CD8-positive, alpha-beta memory T cell (primary cell): ENCODE measurements around the gene MYO18B. TPM values are rescaled to one million over a fixed set of nuclear protein-coding genes. Genes with fewer than 3 reads are reported as not detected.

ENCODE experiments used
- CTCF ChIA-PET: fragments of 350-600 bp; sonication (Branson Sonifier 250); formaldehyde crosslinking; loops from one replicate; lab custom pipeline; 2021; ENCODE audit warnings: antibody characterized with exemption; lab: Charles Lee
- POLR2A ChIA-PET: fragments of 350-600 bp; sonication (Branson Sonifier 250); formaldehyde crosslinking; loops from one replicate; lab custom pipeline; 2021; ENCODE audit warnings: antibody characterized with exemption; lab: Charles Lee
- DNase-seq, 5 donors: peaks; one replicate each; pipeline versions ENCODE4 v3.0.0 to v3.0.0-alpha.2; 2020 to 2022; ENCODE audit warnings: mixed read lengths in 1 of 5
- H3K27ac ChIP-seq: one replicate; pipeline ENCODE4 v1.7.0; 2013; ENCODE audit warnings: low read depth, mild to moderate bottlenecking, low read length, moderate library complexity
- H3K27me3 ChIP-seq: 2 replicates; pipeline ENCODE4 v1.7.0; 2013; ENCODE audit warnings: low read length, mild to moderate bottlenecking; ENCODE audit not compliant: insufficient read depth, poor library complexity, severe bottlenecking
- H3K36me3 ChIP-seq: 2 replicates; pipeline ENCODE4 v1.7.0; 2013; ENCODE audit warnings: mild to moderate bottlenecking, low read length, moderate library complexity; ENCODE audit not compliant: insufficient read depth
- H3K4me1 ChIP-seq: 2 replicates; pipeline ENCODE4 v1.7.0; 2013; ENCODE audit warnings: mild to moderate bottlenecking, low read length, moderate library complexity; ENCODE audit not compliant: insufficient read depth
- H3K4me3 ChIP-seq: 2 replicates; pipeline ENCODE4 v1.7.0; 2013; ENCODE audit warnings: mild to moderate bottlenecking, low read length
- H3K9me3 ChIP-seq: 2 replicates; pipeline ENCODE4 v1.7.0; 2013; ENCODE audit warnings: mild to moderate bottlenecking, low read length
- H3K27ac Mint-ChIP-seq, 8 donors: one replicate each; pipeline ENCODE4 v1.8.0; 2020 to 2021; ENCODE audit warnings: mixed read lengths in 8 of 8, mild to moderate bottlenecking in 6 of 8, inconsistent platforms in 3 of 8, moderate library complexity in 3 of 8
- H3K27me3 Mint-ChIP-seq, 2 donors: one replicate each; pipeline ENCODE4 v1.8.0; 2020 to 2021; ENCODE audit warnings: mixed read lengths in 2 of 2, mild to moderate bottlenecking in 1 of 2, moderate library complexity in 1 of 2
- H3K36me3 Mint-ChIP-seq, 3 donors: one replicate each; pipeline ENCODE4 v1.8.0; 2020 to 2021; ENCODE audit warnings: mixed read lengths in 3 of 3, inconsistent platforms in 1 of 3, mild to moderate bottlenecking in 1 of 3
- H3K4me1 Mint-ChIP-seq, 3 donors: one replicate each; pipeline ENCODE4 v1.8.0; 2020 to 2021; ENCODE audit warnings: mixed read lengths in 3 of 3, inconsistent platforms in 1 of 3, mild to moderate bottlenecking in 1 of 3
- H3K4me3 Mint-ChIP-seq, 7 donors: one replicate each; pipeline ENCODE4 v1.8.0; 2020 to 2021; ENCODE audit warnings: mixed read lengths in 7 of 7, mild to moderate bottlenecking in 6 of 7, moderate library complexity in 4 of 7, inconsistent platforms in 2 of 7
- H3K9me3 Mint-ChIP-seq, 5 donors: one replicate each; pipeline ENCODE4 v1.8.0; 2020 to 2022; ENCODE audit warnings: mixed read lengths in 5 of 5, mild to moderate bottlenecking in 3 of 5, moderate library complexity in 2 of 5, inconsistent platforms in 1 of 5
- polyA plus RNA-seq: library from polyadenylated mRNA; unstranded; fragments of 300-500 nt; fragmentation: Illumina TruSeq; gene quantifications from one replicate; pipeline ENCODE4 v1.2.3, GENCODE V29; 2021
- total RNA-seq, 2 experiments: library from RNA; stranded (reverse); gene quantifications; one replicate each; pipeline ENCODE4 v1.2.3, GENCODE V29; 2021

Gene MYO18B
- total and polyA plus RNA-seq, 3 experiments from 2014 or later, result 0.06 to 0.84 (median 0.59) TPM

DNA sequence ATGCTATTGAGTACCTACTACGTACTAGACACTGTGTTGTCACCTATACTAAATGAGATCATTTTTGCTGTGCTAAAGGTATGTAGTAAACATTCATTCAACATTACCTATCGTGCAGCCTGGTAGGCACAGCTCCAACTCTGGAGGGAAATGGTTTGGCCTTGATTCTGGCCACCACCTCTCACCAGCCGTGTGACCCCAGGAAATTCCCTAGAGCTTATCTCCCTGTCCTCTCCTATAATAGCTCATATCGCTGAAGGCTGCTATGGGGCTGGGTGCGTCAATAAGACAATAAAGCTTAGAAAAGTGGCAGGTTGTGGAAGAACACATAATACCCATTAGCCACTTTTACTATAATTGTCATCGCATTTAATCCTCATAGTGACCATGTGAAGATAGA lies 107.5 kb downstream of the MYO18B start:
- Histone ChIP-seq H3K4me3 (no peak overlapping the region), H3K9me3 (no peaks in the 10 kb centered on the region), H3K27ac (no peak overlapping the region), H3K27me3 (no peaks in the 10 kb centered on the region), H3K36me3 (no peaks in the 10 kb centered on the region), H3K4me1 (no peaks in the 10 kb centered on the region)
- CTCF ChIA-PET, result no interaction called here
- no peaks in the 10 kb centered on the region for H3K4me1 Mint-ChIP-seq
- H3K36me3 Mint-ChIP-seq, result no peaks in the 10 kb centered on the region
- peaks cover 0 to 2% (median 0%) of the 10 kb centered on the region in 5 donors for H3K9me3 Mint-ChIP-seq
- H3K4me3 Mint-ChIP-seq, result no peak overlapping the region
- POLR2A ChIA-PET, result no interaction called here
- H3K27me3 Mint-ChIP-seq, result peaks cover 5 to 9% of the 10 kb centered on the region in 2 donors
- no peak overlapping the region for H3K27ac Mint-ChIP-seq
- DNase-seq, result no peak

DNA sequence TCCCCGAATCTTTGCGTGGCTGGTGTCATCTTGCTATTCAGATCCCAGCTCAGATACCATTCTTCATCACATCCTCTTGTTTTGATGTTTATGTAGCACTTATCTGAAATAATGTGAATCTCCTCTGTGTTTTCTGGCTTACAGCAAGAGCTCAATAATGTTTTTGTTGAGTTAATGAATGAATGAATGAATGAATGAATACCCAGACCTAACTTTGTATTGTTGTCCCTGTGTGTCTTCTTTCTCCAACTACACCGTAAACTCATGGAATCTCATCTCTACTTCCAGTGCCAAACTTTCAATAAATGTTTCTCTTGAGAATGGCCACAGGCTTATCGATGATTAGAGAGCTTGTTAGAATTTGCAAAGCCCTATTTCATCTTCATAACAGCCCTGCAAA lies 110.2 kb downstream of the MYO18B start:
- CTCF ChIA-PET, result no interaction called here
- H3K27me3 Mint-ChIP-seq, result peaks cover 7 to 11% of the 10 kb centered on the region in 2 donors
- no peak for DNase-seq
- Histone ChIP-seq H3K9me3 (no peaks in the 10 kb centered on the region), H3K4me3 (no peak overlapping the region), H3K27me3 (no peaks in the 10 kb centered on the region), H3K27ac (no peak overlapping the region), H3K4me1 (no peaks in the 10 kb centered on the region), H3K36me3 (no peaks in the 10 kb centered on the region)
- POLR2A ChIA-PET, result no interaction called here
- no peaks in the 10 kb centered on the region for H3K36me3 Mint-ChIP-seq
- no peaks in the 10 kb centered on the region for H3K4me1 Mint-ChIP-seq
- H3K4me3 Mint-ChIP-seq, result no peak overlapping the region
- peaks cover 0 to 2% (median 0%) of the 10 kb centered on the region in 5 donors for H3K9me3 Mint-ChIP-seq
- H3K27ac Mint-ChIP-seq, result no peak overlapping the region

DNA sequence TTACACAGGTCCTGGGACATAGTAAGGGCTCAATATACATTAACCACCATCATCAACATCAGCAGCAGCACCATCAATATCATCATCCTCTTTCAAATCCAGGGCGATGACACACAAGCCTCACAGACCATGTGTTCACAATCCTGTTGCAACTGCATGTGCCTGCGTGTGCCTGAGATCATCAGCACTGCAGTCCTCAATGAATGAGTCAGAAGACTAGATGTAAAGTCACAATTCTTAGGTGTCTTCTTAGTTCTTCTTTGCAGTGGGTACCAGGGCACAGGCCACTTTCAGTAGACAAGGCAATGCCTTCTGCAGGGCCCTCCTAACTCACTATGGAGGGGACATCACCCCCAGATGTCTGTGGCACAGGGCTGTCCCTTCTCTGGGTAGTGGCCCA lies 111.1 kb downstream of the MYO18B start:
- Histone ChIP-seq H3K9me3 (no peaks in the 10 kb centered on the region), H3K36me3 (no peaks in the 10 kb centered on the region), H3K27ac (no peak overlapping the region), H3K27me3 (no peaks in the 10 kb centered on the region), H3K4me3 (no peak overlapping the region), H3K4me1 (no peaks in the 10 kb centered on the region)
- Mint-ChIP-seq H3K4me3 (no peak overlapping the region), H3K36me3 (no peaks in the 10 kb centered on the region), H3K9me3 (peaks cover 0 to 3% (median 0%) of the 10 kb centered on the region in 5 donors), H3K4me1 (no peaks in the 10 kb centered on the region), H3K27ac (no peak overlapping the region), H3K27me3 (peaks cover 8 to 13% of the 10 kb centered on the region in 2 donors)
- CTCF ChIA-PET, result no interaction called here
- DNase-seq, result no peak
- POLR2A ChIA-PET, result no interaction called here

DNA sequence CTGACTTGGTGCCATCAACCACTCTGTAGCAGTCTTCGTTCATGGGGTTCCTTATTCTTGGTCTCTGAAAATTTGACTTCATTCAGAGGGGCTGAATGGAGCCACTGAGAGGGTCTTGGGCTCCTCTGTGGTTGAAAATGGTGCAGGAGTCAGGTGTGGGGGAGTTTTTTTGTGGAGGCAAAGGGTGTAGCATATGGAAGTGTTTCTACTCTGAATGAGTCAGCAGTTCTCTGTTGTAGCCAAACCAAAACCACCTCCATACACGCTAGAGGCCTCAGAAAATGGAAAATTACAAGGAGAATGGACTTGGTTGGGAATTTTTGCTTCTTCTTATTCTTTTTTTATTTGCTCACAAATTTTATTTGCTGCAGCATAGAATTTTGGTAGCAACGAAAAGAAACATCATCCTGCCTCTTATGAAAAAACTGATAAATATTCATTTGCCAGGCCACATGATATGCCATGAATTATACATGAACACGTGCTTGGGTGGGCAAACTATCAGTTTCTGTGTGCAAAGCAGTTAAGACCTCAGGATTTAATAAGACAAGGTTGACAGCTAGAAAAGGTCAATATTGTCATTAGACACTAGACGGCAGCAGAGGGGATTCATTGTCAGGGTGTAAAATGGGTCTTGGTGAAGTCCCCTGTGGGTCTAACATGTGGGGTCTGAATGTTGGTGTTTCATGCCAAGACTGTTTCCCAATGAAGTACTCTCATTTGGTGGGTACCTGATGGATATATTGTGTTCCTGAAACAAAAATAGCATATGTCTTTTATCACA lies 111.7 kb downstream of the MYO18B start:
- H3K27me3 ChIP-seq, result no peaks in the 10 kb centered on the region
- no peak overlapping the region for H3K4me3 Mint-ChIP-seq
- POLR2A ChIA-PET, result no interaction called here
- no peak for DNase-seq
- no peaks in the 10 kb centered on the region for H3K4me1 Mint-ChIP-seq
- no peaks in the 10 kb centered on the region for H3K36me3 ChIP-seq
- CTCF ChIA-PET, result no interaction called here
- no peak overlapping the region for H3K4me3 ChIP-seq
- H3K27ac Mint-ChIP-seq, result no peak overlapping the region
- H3K27me3 Mint-ChIP-seq, result peaks cover 8 to 16% of the 10 kb centered on the region in 2 donors
- H3K9me3 Mint-ChIP-seq, result peaks cover 0 to 3% (median 0%) of the 10 kb centered on the region in 5 donors
- no peaks in the 10 kb centered on the region for H3K9me3 ChIP-seq
- no peaks in the 10 kb centered on the region for H3K4me1 ChIP-seq
- no peak overlapping the region for H3K27ac ChIP-seq
- H3K36me3 Mint-ChIP-seq, result no peaks in the 10 kb centered on the region

DNA sequence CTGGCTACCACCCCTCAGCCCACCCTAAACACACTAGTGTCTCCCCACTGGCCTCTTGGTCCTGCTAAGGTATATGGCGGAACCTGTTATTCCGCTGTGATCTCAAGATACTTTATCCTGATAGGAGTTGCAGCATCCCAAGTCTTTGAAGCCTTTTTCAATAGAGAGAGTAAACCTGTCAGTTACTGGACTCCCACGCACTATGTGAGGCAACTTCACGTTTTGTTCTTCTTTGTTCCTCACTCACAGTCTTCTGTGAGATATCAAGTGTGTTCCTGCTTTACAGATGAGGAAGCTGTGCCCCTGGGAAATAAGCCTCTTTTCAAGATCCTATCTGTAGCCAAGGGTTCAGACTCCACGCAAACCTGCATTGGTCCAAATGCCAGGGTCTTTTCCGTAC lies 127.8 kb downstream of the MYO18B start:
- H3K4me3 ChIP-seq, result no peak overlapping the region
- no peak for DNase-seq

DNA sequence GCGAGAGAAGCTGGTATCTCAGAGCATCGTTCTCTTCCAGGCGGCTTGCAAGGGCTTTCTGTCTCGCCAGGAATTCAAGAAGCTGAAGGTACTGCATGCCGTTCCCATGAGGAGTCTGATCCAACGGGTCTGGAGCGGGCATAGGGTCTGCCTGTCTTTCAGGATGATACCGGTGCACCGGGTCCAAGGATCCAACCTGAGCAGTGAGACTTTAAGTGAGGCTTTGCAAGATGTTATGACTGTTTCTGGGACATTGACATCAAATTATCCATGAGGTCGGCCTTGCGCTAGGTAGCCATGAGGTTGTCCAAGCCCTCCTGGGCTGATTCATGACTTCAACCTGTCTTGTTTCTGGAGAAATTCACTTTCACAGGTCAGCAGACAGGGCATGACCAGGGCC lies 132.3 kb downstream of the MYO18B start:
- H3K27ac ChIP-seq, result no peak overlapping the region
- Mint-ChIP-seq H3K9me3 (no peaks in the 10 kb centered on the region), H3K4me1 (no peaks in the 10 kb centered on the region), H3K27me3 (peaks cover 4 to 19% of the 10 kb centered on the region in 2 donors), H3K36me3 (no peaks in the 10 kb centered on the region), H3K4me3 (no peak overlapping the region), H3K27ac (no peak overlapping the region)
- H3K9me3 ChIP-seq, result no peaks in the 10 kb centered on the region
- no peaks in the 10 kb centered on the region for H3K27me3 ChIP-seq
- H3K36me3 ChIP-seq, result no peaks in the 10 kb centered on the region
- DNase-seq, result no peak
- H3K4me1 ChIP-seq, result no peaks in the 10 kb centered on the region
- H3K4me3 ChIP-seq, result no peak overlapping the region
- POLR2A ChIA-PET, result no interaction called here
- CTCF ChIA-PET, result no interaction called here

More for the DNA sequence above, 127.8 kb downstream of the MYO18B start:
- CTCF ChIA-PET, result no interaction called here
- Mint-ChIP-seq H3K4me1 (no peaks in the 10 kb centered on the region), H3K9me3 (no peaks in the 10 kb centered on the region), H3K4me3 (no peak overlapping the region), H3K27me3 (peaks cover 4 to 15% of the 10 kb centered on the region in 2 donors), H3K27ac (no peak overlapping the region), H3K36me3 (no peaks in the 10 kb centered on the region)
- H3K27ac ChIP-seq, result no peak overlapping the region
- no peaks in the 10 kb centered on the region for H3K36me3 ChIP-seq
- no peaks in the 10 kb centered on the region for H3K27me3 ChIP-seq
- no peaks in the 10 kb centered on the region for H3K9me3 ChIP-seq
- no peaks in the 10 kb centered on the region for H3K4me1 ChIP-seq
- POLR2A ChIA-PET, result no interaction called here

DNA sequence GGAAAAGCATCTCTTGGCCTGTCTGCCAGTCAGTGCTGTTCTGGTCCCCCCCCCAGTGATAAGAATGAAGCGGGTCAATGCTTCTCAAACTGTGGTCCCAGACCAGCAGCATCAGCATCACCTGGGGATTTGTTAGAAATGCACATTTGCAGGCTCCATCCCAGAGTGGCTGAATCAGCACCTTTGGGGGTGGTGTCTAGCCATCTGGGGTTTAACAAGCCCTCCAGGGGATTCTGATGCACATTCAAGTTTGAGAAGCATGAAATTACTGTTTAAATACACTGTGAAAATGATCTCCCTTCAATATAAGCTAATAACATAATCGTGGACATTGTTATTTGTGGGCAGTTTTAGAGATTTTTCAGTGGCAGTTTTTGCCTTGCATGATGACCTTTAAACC lies 133.5 kb downstream of the MYO18B start:
- Mint-ChIP-seq H3K9me3 (no peaks in the 10 kb centered on the region), H3K27ac (no peak overlapping the region), H3K4me3 (no peak overlapping the region), H3K4me1 (no peaks in the 10 kb centered on the region), H3K27me3 (peaks cover 4 to 19% of the 10 kb centered on the region in 2 donors), H3K36me3 (no peaks in the 10 kb centered on the region)
- Histone ChIP-seq H3K4me1 (no peaks in the 10 kb centered on the region), H3K27me3 (no peaks in the 10 kb centered on the region), H3K36me3 (no peaks in the 10 kb centered on the region), H3K4me3 (no peak overlapping the region), H3K9me3 (no peaks in the 10 kb centered on the region), H3K27ac (no peak overlapping the region)
- no peak for DNase-seq
- ChIA-PET CTCF (no interaction called here), POLR2A (no interaction called here)

DNA sequence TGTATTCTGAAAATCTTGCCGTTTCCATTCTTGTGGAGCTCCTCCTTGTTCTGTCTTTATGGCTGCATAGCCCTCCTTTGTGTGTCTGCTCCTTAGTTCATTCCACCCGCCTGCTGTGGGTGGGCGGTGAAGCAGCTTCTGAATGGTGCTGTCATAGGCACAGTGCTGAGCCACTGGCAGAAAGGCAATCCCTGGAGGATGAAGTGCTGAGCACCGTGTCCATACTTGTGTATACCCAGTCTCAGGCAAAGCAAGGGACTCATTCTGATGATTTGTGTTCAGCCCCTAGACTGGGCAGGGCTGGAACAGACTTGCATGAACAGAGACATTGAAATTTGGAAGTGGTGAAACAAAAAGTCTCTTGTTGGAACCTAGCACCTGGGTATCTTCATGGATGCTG lies 134.9 kb downstream of the MYO18B start:
- Histone ChIP-seq H3K27ac (no peak overlapping the region), H3K4me1 (no peaks in the 10 kb centered on the region), H3K4me3 (no peak overlapping the region), H3K9me3 (no peaks in the 10 kb centered on the region), H3K36me3 (no peaks in the 10 kb centered on the region), H3K27me3 (no peaks in the 10 kb centered on the region)
- Mint-ChIP-seq H3K9me3 (peaks cover 0 to 1% (median 0%) of the 10 kb centered on the region in 5 donors), H3K36me3 (no peaks in the 10 kb centered on the region), H3K27me3 (peaks cover 5 to 19% of the 10 kb centered on the region in 2 donors), H3K4me1 (no peaks in the 10 kb centered on the region), H3K4me3 (no peak overlapping the region), H3K27ac (no peak overlapping the region)
- ChIA-PET POLR2A (no interaction called here), CTCF (no interaction called here)
- no peak for DNase-seq
